Type B pancreatic cell (in vitro differentiated cells): ENCODE results near the gene CAT. TPM values are rescaled to one million over a fixed set of nuclear protein-coding genes. Genes with fewer than 3 reads are reported as not detected.

Experiments
- DNase-seq: peaks from one replicate; pipeline ENCODE4 v3.0.0; 2021; ENCODE audit warnings: mixed read lengths; ENCODE audit not compliant: unreplicated experiment; ENCODE audit errors: extremely low spot score
- H3K27ac Mint-ChIP-seq: 2 replicates; pipeline ENCODE4 v1.8.0; 2021; ENCODE audit warnings: mild to moderate bottlenecking, mixed read lengths
- H3K27me3 Mint-ChIP-seq: 2 replicates; pipeline ENCODE4 v1.8.0; 2021; ENCODE audit warnings: mixed read lengths
- H3K36me3 Mint-ChIP-seq: 2 replicates; pipeline ENCODE4 v1.8.0; 2021; ENCODE audit warnings: mixed read lengths
- H3K4me1 Mint-ChIP-seq: one replicate; pipeline ENCODE4 v1.8.0; 2021; ENCODE audit warnings: mixed read lengths; ENCODE audit not compliant: unreplicated experiment
- H3K4me3 Mint-ChIP-seq: 2 replicates; pipeline ENCODE4 v1.8.0; 2021; ENCODE audit warnings: mild to moderate bottlenecking, mixed read lengths
- H3K9me3 Mint-ChIP-seq: 2 replicates; pipeline ENCODE4 v1.8.0; 2021; ENCODE audit warnings: mixed read lengths
- CTCF ChIP-seq: fragments of 200-600 bp; sonication (generic); conservative IDR thresholded peaks from 2 replicates; pipeline ENCODE4 v1.5.0; 2021; ENCODE audit warnings: antibody characterized with exemption, mild to moderate bottlenecking
- total RNA-seq: library from RNA; stranded (reverse); gene quantifications from 2 replicates; pipeline ENCODE4 v1.2.1, GENCODE V29; 2021; ENCODE audit warnings: low replicate concordance

CAT gene
- total RNA-seq, 1 donor from 2014 or later = 61.2 TPM

GRCh38 chr11:34481307-34481706, 42.6 kb downstream of the CAT start:
- no peak for DNase-seq
- H3K4me3 Mint-ChIP-seq = no peak overlapping the region
- H3K27me3 Mint-ChIP-seq = no peaks in the 10 kb centered on the region
- no peaks in the 10 kb centered on the region for H3K36me3 Mint-ChIP-seq
- no peaks in the 10 kb centered on the region for H3K9me3 Mint-ChIP-seq
- TF ChIP-seq CTCF = no peak
- no peak overlapping the region for H3K27ac Mint-ChIP-seq
- H3K4me1 Mint-ChIP-seq = peaks cover 4% of the 10 kb centered on the region

GRCh38 chr11:34483106-34483874, 44.6 kb downstream of the CAT start:
- no peak overlapping the region for H3K27ac Mint-ChIP-seq
- no peaks in the 10 kb centered on the region for H3K36me3 Mint-ChIP-seq
- H3K27me3 Mint-ChIP-seq = no peaks in the 10 kb centered on the region
- H3K4me3 Mint-ChIP-seq = no peak overlapping the region
- no peak for DNase-seq
- peaks cover 4% of the 10 kb centered on the region for H3K4me1 Mint-ChIP-seq
- H3K9me3 Mint-ChIP-seq = no peaks in the 10 kb centered on the region
- TF ChIP-seq CTCF = no peak

GRCh38 chr11:34487430-34487829, 48.7 kb downstream of the CAT start:
- Mint-ChIP-seq H3K4me3 (no peak overlapping the region), H3K9me3 (no peaks in the 10 kb centered on the region), H3K4me1 (no peaks in the 10 kb centered on the region), H3K36me3 (no peaks in the 10 kb centered on the region), H3K27me3 (no peaks in the 10 kb centered on the region), H3K27ac (no peak overlapping the region)
- TF ChIP-seq CTCF = no peak
- DNase-seq = no peak

- no peak for DNase-seq
- no peak overlapping the region for H3K27ac Mint-ChIP-seq
- no peaks in the 10 kb centered on the region for H3K36me3 Mint-ChIP-seq
- H3K9me3 Mint-ChIP-seq = no peaks in the 10 kb centered on the region
- no peak overlapping the region for H3K4me3 Mint-ChIP-seq
- no peaks in the 10 kb centered on the region for H3K27me3 Mint-ChIP-seq
- TF ChIP-seq CTCF = no peak
- peaks cover 4% of the 10 kb centered on the region for H3K4me1 Mint-ChIP-seq
These were observed 50.3 kb downstream of the CAT start for GRCh38 chr11:34488855-34489557.

GRCh38 chr11:34490304-34490703, 51.6 kb downstream of the CAT start:
- no peaks in the 10 kb centered on the region for H3K9me3 Mint-ChIP-seq
- H3K27me3 Mint-ChIP-seq = peaks cover 9% of the 10 kb centered on the region
- no peak overlapping the region for H3K4me3 Mint-ChIP-seq
- no peak for TF ChIP-seq CTCF
- peaks cover 4% of the 10 kb centered on the region for H3K4me1 Mint-ChIP-seq
- no peaks in the 10 kb centered on the region for H3K36me3 Mint-ChIP-seq
- H3K27ac Mint-ChIP-seq = no peak overlapping the region
- DNase-seq = no peak
